IMR-90 (cell line): Measurements from ENCODE around the gene ZSCAN25.

Experiments
- BHLHE40 ChIP-seq: fragments of 150-350 bp; IDR thresholded peaks from 2 replicates; pipeline ENCODE4 v1.6.1; 2016; ENCODE audit warnings: mild to moderate bottlenecking, low read depth, low read length
- CEBPB ChIP-seq: IDR thresholded peaks from 2 replicates; pipeline ENCODE4 v1.6.1; 2012; ENCODE audit warnings: low read depth, low read length, improper control_type of control experiment
- CHD1 ChIP-seq: IDR thresholded peaks from 2 replicates; pipeline ENCODE4 v1.6.1; 2012; ENCODE audit warnings: low read depth, low read length, improper control_type of control experiment
- CTCF ChIP-seq: conservative IDR thresholded peaks from 2 replicates; pipeline ENCODE4 v1.5.1; 2012; ENCODE audit warnings: mild to moderate bottlenecking, low read depth, low read length, improper control_type of control experiment
- FOS ChIP-seq: fragments of 150-350 bp; IDR thresholded peaks from 2 replicates; pipeline ENCODE4 v1.6.1; 2016; ENCODE audit warnings: low read depth, low read length
- MAFK ChIP-seq: IDR thresholded peaks from 2 replicates; pipeline ENCODE4 v1.6.1; 2012; ENCODE audit warnings: low read depth, low read length, improper control_type of control experiment
- MAZ ChIP-seq: IDR thresholded peaks from 2 replicates; pipeline ENCODE4 v1.6.1; 2012; ENCODE audit warnings: low read depth, mild to moderate bottlenecking, low read length, improper control_type of control experiment, moderate library complexity, borderline replicate concordance
- MXI1 ChIP-seq: IDR thresholded peaks from 2 replicates; pipeline ENCODE4 v1.6.1; 2012; ENCODE audit warnings: low read depth, mild to moderate bottlenecking, low read length, moderate library complexity, borderline replicate concordance
- NFE2L2 ChIP-seq: fragments of 150-350 bp; IDR thresholded peaks from 2 replicates; pipeline ENCODE4 v1.6.1; 2016; ENCODE audit warnings: low read depth, mild to moderate bottlenecking, low read length
- POLR2A ChIP-seq: IDR thresholded peaks from 2 replicates; pipeline ENCODE4 v1.6.1; 2012; ENCODE audit warnings: mild to moderate bottlenecking, low read depth, low read length
- RAD21 ChIP-seq: IDR thresholded peaks from 2 replicates; pipeline ENCODE4 v1.6.1; 2012; ENCODE audit warnings: low read length, improper control_type of control experiment
- RFX5 ChIP-seq: IDR thresholded peaks from 2 replicates; pipeline ENCODE4 v1.8.0; 2012; ENCODE audit warnings: low read depth, mild to moderate bottlenecking, low read length, moderate library complexity
- USF2 ChIP-seq: fragments of 150-350 bp; IDR thresholded peaks from 2 replicates; pipeline ENCODE4 v1.6.1; 2017; ENCODE audit warnings: mild to moderate bottlenecking, antibody characterized with exemption, low read length, low read depth

- no peak for TF ChIP-seq MXI1
- no peak for TF ChIP-seq MAFK
- TF ChIP-seq CTCF, result no peak
- TF ChIP-seq RAD21, result no peak
- TF ChIP-seq POLR2A, result no peak
- TF ChIP-seq BHLHE40, result no peak
- TF ChIP-seq USF2, result no peak
- TF ChIP-seq NFE2L2, result no peak
- no peak for TF ChIP-seq CEBPB
- no peak for TF ChIP-seq CHD1
- TF ChIP-seq FOS, result no peak
- no peak for TF ChIP-seq MAZ
- TF ChIP-seq RFX5, result no peak
These were observed 12.9 kb downstream of the ZSCAN25 start for GRCh38 chr7:99629643-99630042.
